A673 (cell line): ENCODE data around the gene KIRREL3.

Source experiments
- CTCF ChIP-seq: fragments of 300-800, 200-600 bp; sonication (generic); conservative IDR thresholded peaks from 2 replicates; pipeline ENCODE4 v1.5.1; 2017; ENCODE audit warnings: low read depth, mild to moderate bottlenecking, antibody characterized with exemption, low read length, moderate library complexity, mixed read lengths
- EZH2 ChIP-seq: fragments of 200-600 bp; sonication (generic); IDR thresholded peaks from 2 replicates; pipeline ENCODE4 v1.6.1; 2017; ENCODE audit warnings: borderline replicate concordance, low read depth, mild to moderate bottlenecking, mixed read lengths, antibody characterized with exemption, low read length; ENCODE audit not compliant: poor library complexity, severe bottlenecking

- TF ChIP-seq EZH2, result no peak
- no peak for TF ChIP-seq CTCF
Observed at GRCh38 chr11:126461996-126462395, 538.6 kb downstream of the KIRREL3 start.
